ENCODE measurements around the gene SSTR5.

The SSTR5 gene

GRCh38 chr16:1066584-1067172, 5.9 kb upstream of the SSTR5 start:
- in situ Hi-C loops (cut with MboI; ENCODE audit: low sequenced_read_pairs): no loop called here
- Histone ChIP-seq H3K4me1 (no peaks in the 10 kb centered on the region), H3K9me3 (no peaks in the 10 kb centered on the region)

DNA sequence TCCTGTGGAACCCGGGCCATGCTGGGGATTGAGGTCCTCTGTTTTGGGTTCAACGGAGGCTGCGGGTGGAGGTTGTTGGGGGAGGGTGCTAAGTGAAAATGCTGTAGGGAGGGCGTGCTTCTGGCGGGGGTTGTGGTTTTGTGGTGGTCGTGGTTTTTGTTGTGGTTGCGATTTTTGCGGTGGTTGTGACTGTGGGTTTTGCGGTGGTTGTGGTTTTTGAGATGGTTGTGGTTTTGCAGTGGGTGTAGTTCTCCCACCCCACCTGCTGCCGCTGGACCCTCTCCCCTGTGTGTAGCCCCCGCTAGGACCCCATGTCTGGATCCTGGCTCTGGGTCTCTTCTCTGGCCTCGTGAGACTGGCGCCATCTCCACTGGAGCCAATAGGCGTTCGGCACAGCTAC, 4.9 kb upstream of the SSTR5 start:
- Histone ChIP-seq H3K4me3 (no peak overlapping the region), H3K27me3 (ENCODE audit: low read depth) (peaks cover 60% of the 10 kb centered on the region), H3K36me3 (replicated peaks) (no peaks in the 10 kb centered on the region), H3K9me3 (no peaks in the 10 kb centered on the region), H3K4me1 (no peaks in the 10 kb centered on the region)
- in situ Hi-C loops (cut with MboI; ENCODE audit: low sequenced_read_pairs): no loop called here
- no peak for DNase-seq (ENCODE audit: low spot score in 2 of 2)

More at GRCh38 chr16:1066584-1067172, 5.9 kb upstream of the SSTR5 start:
- peaks cover 53% of the 10 kb centered on the region for H3K27me3 ChIP-seq (ENCODE audit: low read depth)
- H3K4me3 ChIP-seq: no peak overlapping the region
- no peaks in the 10 kb centered on the region for H3K36me3 ChIP-seq (replicated peaks)
- DNase-seq (ENCODE audit: low spot score in 2 of 2): no peak

DNA sequence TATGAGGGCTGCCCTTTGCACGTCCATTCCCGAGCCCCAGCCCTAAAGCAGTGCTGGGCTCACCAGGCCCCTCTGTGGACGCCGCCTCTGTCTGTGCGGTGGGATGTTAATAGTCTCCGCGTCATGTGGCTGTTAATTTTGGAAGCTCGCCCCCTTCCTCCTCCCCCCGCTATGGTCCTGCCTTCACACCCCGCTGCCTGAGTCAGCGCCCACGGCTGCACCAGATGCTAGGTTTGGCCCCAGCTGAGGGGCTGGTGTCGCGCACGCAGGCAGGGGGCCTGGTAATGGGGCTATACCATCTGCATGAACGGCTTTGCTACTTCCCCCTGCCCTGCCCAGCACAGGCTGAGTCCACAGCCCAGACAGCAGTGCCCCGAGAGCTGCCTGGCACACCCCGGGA, 4.1 kb upstream of the SSTR5 start:
- no peak for DNase-seq (ENCODE audit: low spot score in 2 of 2)
- Histone ChIP-seq H3K27me3 (ENCODE audit: low read depth) (peaks cover 57% of the 10 kb centered on the region), H3K9me3 (no peaks in the 10 kb centered on the region), H3K4me3 (no peak overlapping the region), H3K36me3 (replicated peaks) (no peaks in the 10 kb centered on the region), H3K4me1 (no peaks in the 10 kb centered on the region)
- in situ Hi-C loops (cut with MboI; ENCODE audit: low sequenced_read_pairs): no loop called here

- in situ Hi-C loops (cut with MboI; ENCODE audit: low sequenced_read_pairs): no loop called here
- Histone ChIP-seq H3K9me3 (no peaks in the 10 kb centered on the region), H3K27me3 (ENCODE audit: low read depth) (peaks cover 54% of the 10 kb centered on the region), H3K4me3 (no peak overlapping the region), H3K4me1 (no peaks in the 10 kb centered on the region), H3K36me3 (replicated peaks) (no peaks in the 10 kb centered on the region)
- peak in 1 of 2 experiments; percentile 40 for DNase-seq (ENCODE audit: low spot score in 2 of 2)
Measured at GRCh38 chr16:1069154-1069553, 3.4 kb upstream of the SSTR5 start.

DNA sequence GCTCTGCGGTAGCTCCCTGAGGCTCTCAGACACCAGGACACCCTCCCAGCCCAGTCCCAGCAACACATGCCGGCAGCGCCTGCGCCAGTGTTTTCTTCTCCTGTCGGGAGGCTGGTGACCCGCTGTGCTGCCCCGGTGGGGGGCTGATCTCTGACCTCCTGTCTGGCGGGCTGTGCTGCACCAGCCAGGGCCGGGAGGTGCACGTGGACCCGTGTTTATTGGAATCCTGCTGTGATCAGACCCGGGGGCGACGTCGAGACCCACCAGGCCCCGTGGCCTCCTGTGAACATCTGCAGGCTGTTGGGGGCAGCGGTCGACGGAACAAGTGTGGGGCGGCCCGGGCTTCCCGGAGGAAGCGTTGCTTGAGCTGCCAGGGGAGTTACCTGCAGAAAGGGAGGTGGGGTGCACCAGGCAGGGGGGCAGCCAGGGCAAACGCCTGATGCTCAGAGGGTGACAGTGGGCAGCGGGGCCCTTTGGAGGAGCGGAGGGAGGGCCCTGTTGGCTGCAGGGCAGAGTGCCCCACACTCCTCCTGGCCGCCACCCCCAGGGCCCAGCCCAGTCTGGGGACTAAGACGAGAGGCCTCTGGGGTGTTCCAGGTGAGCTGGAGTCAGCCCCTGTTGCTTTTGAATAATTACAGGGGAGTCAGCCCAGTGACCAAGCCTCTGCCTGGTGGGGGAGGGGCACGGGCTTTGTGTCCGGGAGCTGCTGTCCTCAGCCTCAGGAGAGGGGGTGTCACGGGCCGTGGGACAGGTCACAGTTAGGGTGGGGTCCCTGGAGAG, 2.3 kb upstream of the SSTR5 start:
- in situ Hi-C loops (cut with MboI; ENCODE audit: low sequenced_read_pairs): no loop called here
- H3K27me3 ChIP-seq (ENCODE audit: low read depth): peaks cover 54% of the 10 kb centered on the region
- H3K4me3 ChIP-seq: no peak overlapping the region
- no peaks in the 10 kb centered on the region for H3K36me3 ChIP-seq (replicated peaks)
- no peaks in the 10 kb centered on the region for H3K4me1 ChIP-seq
- DNase-seq (ENCODE audit: low spot score in 2 of 2): no peak
- no peaks in the 10 kb centered on the region for H3K9me3 ChIP-seq

GRCh38 chr16:1070864-1071408, 1.6 kb upstream of the SSTR5 start:
- Histone ChIP-seq H3K9me3 (no peaks in the 10 kb centered on the region), H3K4me3 (no peak overlapping the region), H3K27me3 (ENCODE audit: low read depth) (peaks cover 51% of the 10 kb centered on the region), H3K4me1 (no peaks in the 10 kb centered on the region), H3K36me3 (replicated peaks) (no peaks in the 10 kb centered on the region)
- DNase-seq (ENCODE audit: low spot score in 2 of 2): no peak
- in situ Hi-C loops (cut with MboI; ENCODE audit: low sequenced_read_pairs): no loop called here

- Histone ChIP-seq H3K27me3 (ENCODE audit: low read depth) (peaks cover 47% of the 10 kb centered on the region), H3K4me3 (no peak overlapping the region), H3K4me1 (no peaks in the 10 kb centered on the region), H3K36me3 (replicated peaks) (no peaks in the 10 kb centered on the region), H3K9me3 (no peaks in the 10 kb centered on the region)
- DNase-seq (ENCODE audit: low spot score in 2 of 2): no peak
- in situ Hi-C loops (cut with MboI; ENCODE audit: low sequenced_read_pairs): no loop called here
Measured at GRCh38 chr16:1071561-1072225, 854 bp upstream of the SSTR5 start.

DNA sequence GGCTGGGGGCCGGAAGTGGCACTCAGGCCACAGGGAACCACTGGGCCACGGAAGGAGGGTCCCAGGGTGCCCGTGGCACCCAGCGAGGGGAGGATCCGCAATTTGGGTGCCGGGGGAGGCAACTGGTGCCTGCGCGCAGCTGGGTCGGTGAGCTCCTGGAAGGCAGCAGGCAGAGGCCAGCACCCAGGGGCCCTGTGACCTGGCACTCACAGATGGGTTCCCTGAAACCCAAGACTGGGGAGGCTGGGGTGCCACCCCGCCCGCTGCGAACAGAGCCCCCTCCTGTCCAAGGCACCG, 663 bp downstream of the SSTR5 start:
- in situ Hi-C loops (cut with MboI; ENCODE audit: low sequenced_read_pairs): no loop called here
- H3K4me1 ChIP-seq: no peaks in the 10 kb centered on the region
- peaks cover 38% of the 10 kb centered on the region for H3K27me3 ChIP-seq (ENCODE audit: low read depth)
- no peak for DNase-seq (ENCODE audit: low spot score in 2 of 2)
- no peaks in the 10 kb centered on the region for H3K9me3 ChIP-seq
- no peak overlapping the region for H3K4me3 ChIP-seq
- H3K36me3 ChIP-seq (replicated peaks): no peaks in the 10 kb centered on the region

DNA sequence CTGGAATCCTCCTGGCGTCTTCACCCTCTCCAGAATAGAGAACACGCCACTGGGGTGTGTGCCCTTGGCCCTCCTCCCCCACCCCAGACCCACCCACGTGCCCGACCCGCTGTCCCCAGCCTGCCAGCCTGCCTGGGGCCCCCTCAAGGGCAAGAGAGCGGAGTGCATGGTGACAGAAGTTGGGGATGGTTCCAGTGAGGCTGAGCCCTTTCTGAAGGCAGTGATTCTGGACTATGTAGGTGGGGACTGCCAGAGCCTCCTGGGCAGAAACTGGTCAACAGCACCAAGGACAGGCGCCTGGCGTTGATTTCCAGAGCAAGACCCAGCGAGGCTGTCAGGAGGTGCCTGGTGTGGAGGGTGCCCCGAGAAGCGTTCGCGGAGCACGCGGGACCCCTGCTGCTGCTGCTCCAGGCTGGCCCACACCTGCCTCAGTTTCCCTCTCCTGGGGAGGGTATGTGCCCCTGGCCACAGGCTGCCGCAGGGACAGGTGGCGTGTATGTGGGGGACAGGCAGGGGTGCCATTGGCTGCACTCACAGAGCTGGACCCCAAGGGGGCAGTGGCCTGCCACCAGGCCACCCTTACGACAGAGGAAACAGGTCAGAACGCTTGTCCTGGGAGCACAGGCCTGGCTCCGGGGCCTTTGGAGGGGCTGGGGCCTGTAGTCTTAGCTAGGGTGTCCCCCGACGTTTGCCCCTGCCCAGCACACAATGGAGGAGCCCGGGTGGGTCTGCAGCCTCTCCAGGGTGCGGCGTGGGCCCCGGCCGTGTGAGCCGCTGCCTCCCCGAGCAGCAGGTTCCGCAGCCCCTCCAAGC, 1.2 kb downstream of the SSTR5 start:
- no peak overlapping the region for H3K4me3 ChIP-seq
- no peak for DNase-seq (ENCODE audit: low spot score in 2 of 2)
- no peaks in the 10 kb centered on the region for H3K9me3 ChIP-seq
- H3K36me3 ChIP-seq (replicated peaks): no peaks in the 10 kb centered on the region
- peaks cover 36% of the 10 kb centered on the region for H3K27me3 ChIP-seq (ENCODE audit: low read depth)
- H3K4me1 ChIP-seq: no peaks in the 10 kb centered on the region
- in situ Hi-C loops (cut with MboI; ENCODE audit: low sequenced_read_pairs): no loop called here

GRCh38 chr16:1074379-1074649, 1.8 kb downstream of the SSTR5 start:
- Histone ChIP-seq H3K27me3 (ENCODE audit: low read depth) (peaks cover 36% of the 10 kb centered on the region), H3K36me3 (replicated peaks) (no peaks in the 10 kb centered on the region), H3K4me1 (no peaks in the 10 kb centered on the region), H3K9me3 (no peaks in the 10 kb centered on the region), H3K4me3 (no peak overlapping the region)
- in situ Hi-C loops (cut with MboI; ENCODE audit: low sequenced_read_pairs): no loop called here
- DNase-seq (ENCODE audit: low spot score in 2 of 2): no peak

- H3K27me3 ChIP-seq (ENCODE audit: low read depth): peaks cover 42% of the 10 kb centered on the region
- H3K4me1 ChIP-seq: no peaks in the 10 kb centered on the region
- in situ Hi-C loops (cut with MboI; ENCODE audit: low sequenced_read_pairs): no loop called here
- H3K9me3 ChIP-seq: no peaks in the 10 kb centered on the region
- no peak overlapping the region for H3K4me3 ChIP-seq
- H3K36me3 ChIP-seq (replicated peaks): no peaks in the 10 kb centered on the region
- DNase-seq (ENCODE audit: low spot score in 2 of 2): no peak
Measured at GRCh38 chr16:1075546-1075945, 3.0 kb downstream of the SSTR5 start.

DNA sequence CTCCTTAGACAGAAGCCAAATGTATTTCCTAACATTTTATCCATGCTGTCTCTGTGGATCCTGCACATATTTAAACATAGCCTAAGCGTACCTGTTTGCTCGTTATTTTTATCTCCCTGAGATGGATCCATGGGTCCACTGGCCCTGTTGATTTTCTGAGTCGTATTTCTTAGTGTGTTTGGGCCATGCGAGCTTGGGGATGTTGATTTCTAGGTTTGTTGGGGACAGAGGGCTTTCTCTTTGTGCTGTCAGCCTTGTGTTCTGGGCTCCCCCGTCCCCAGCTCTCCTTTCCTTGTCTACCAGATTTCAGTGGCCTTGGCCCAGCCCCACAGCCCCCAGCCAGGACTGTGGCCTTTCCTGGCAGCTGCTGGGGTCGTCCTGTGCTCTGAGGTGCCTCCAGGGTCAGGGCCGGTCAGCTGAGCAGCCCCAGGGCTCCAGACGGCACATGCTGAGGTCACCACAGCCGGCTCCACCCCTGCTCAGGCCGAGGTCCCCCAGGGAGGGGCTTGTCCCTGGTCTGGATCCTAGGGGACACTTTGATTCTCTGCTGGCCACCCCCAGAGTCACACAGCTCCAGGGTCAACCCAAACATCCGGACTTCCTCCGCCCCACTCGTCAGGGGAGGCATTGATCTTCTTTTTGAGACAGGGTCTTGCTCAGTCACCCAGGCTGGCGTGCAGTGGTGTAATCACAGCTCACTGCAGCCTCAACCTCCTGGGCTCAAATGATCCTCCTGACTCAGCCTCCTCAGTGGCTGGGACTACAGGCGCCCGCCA, 4.4 kb downstream of the SSTR5 start:
- H3K4me3 ChIP-seq: no peak overlapping the region
- H3K9me3 ChIP-seq: no peaks in the 10 kb centered on the region
- peaks cover 47% of the 10 kb centered on the region for H3K27me3 ChIP-seq (ENCODE audit: low read depth)
- no peak for DNase-seq (ENCODE audit: low spot score in 2 of 2)
- no peaks in the 10 kb centered on the region for H3K4me1 ChIP-seq
- H3K36me3 ChIP-seq (replicated peaks): no peaks in the 10 kb centered on the region
- in situ Hi-C loops (cut with MboI; ENCODE audit: low sequenced_read_pairs): no loop called here

- no peak for DNase-seq (ENCODE audit: low spot score in 2 of 2)
- H3K4me3 ChIP-seq: no peak overlapping the region
- no peaks in the 10 kb centered on the region for H3K36me3 ChIP-seq (replicated peaks)
- no peaks in the 10 kb centered on the region for H3K9me3 ChIP-seq
- in situ Hi-C loops (cut with MboI; ENCODE audit: low sequenced_read_pairs): no loop called here
- no peaks in the 10 kb centered on the region for H3K4me1 ChIP-seq
- H3K27me3 ChIP-seq (ENCODE audit: low read depth): peaks cover 49% of the 10 kb centered on the region
Measured at GRCh38 chr16:1077877-1078578, 5.5 kb downstream of the SSTR5 start.

Data from HAP-1 (cell line).